Liver (tissue), 9 donors: ENCODE data around the gene GMPR. TPM values are rescaled to one million over a fixed set of nuclear protein-coding genes. Genes with fewer than 3 reads are reported as not detected.

ENCODE experiments used
- DNase-seq: peaks from one replicate; pipeline ENCODE4 v3.0.0-alpha.2; 2017; ENCODE audit warnings: low spot score
- H3K27ac ChIP-seq, 2 donors: one replicate each; pipeline ENCODE4 v1.7.0; 2013; ENCODE audit warnings: inconsistent platforms in 2 of 2, low read length in 2 of 2, control low read depth in 1 of 2, low read depth in 1 of 2, mild to moderate bottlenecking in 1 of 2
- H3K27me3 ChIP-seq, 4 donors: one replicate each; pipeline versions ENCODE4 v1.6.1 to v1.7.0; 2013; ENCODE audit warnings: low read length in 3 of 4, inconsistent platforms in 1 of 4, mild to moderate bottlenecking in 1 of 4, moderate library complexity in 1 of 4; ENCODE audit not compliant: control insufficient read depth in 4 of 4, insufficient read depth in 4 of 4
- H3K36me3 ChIP-seq, 4 donors: one replicate each; pipeline versions ENCODE4 v1.6.1 to v1.7.0; 2013; ENCODE audit warnings: low read length in 3 of 4, mild to moderate bottlenecking in 3 of 4, low read depth in 1 of 4, moderate library complexity in 1 of 4; ENCODE audit not compliant: control insufficient read depth in 4 of 4, insufficient read depth in 3 of 4
- H3K4me1 ChIP-seq, 4 donors: one replicate each; pipeline versions ENCODE4 v1.6.1 to v1.7.0; 2013; ENCODE audit warnings: low read length in 3 of 4, mild to moderate bottlenecking in 3 of 4, moderate library complexity in 1 of 4; ENCODE audit not compliant: control insufficient read depth in 4 of 4, insufficient read depth in 4 of 4
- H3K4me3 ChIP-seq, 3 donors: one replicate each; pipeline versions ENCODE4 v1.6.1 to v1.7.0; 2013; ENCODE audit warnings: low read length in 3 of 3, control low read depth in 1 of 3, low read depth in 1 of 3, mild to moderate bottlenecking in 1 of 3
- H3K9ac ChIP-seq, 2 donors: one replicate each; pipeline ENCODE4 v1.7.0; 2013; ENCODE audit warnings: low read length in 2 of 2, mild to moderate bottlenecking in 2 of 2, moderate library complexity in 2 of 2, control low read depth in 1 of 2, low read depth in 1 of 2
- H3K9me3 ChIP-seq, 4 donors: one replicate each; pipeline versions ENCODE4 v1.6.1 to v1.7.0; 2013; ENCODE audit warnings: low read length in 3 of 4; ENCODE audit not compliant: control insufficient read depth in 4 of 4
- CTCF ChIP-seq: fragments of 150-350 bp; IDR thresholded peaks from 2 replicates; pipeline ENCODE4 v1.5.1; 2017; ENCODE audit warnings: improper control_type of control experiment, low read depth, low read length; ENCODE audit not compliant: missing input control
- EGR1 ChIP-seq, 2 donors: IDR thresholded peaks; 2 replicates each; pipeline ENCODE4 v1.6.1; 2016 to 2018; ENCODE audit warnings: antibody characterized with exemption in 2 of 2, low read depth in 2 of 2
- FOXA1 ChIP-seq: IDR thresholded peaks from 2 replicates; pipeline ENCODE4 v1.6.1; 2016; ENCODE audit warnings: antibody characterized with exemption
- FOXA2 ChIP-seq: IDR thresholded peaks from 2 replicates; pipeline ENCODE4 v1.6.1; 2016; ENCODE audit warnings: antibody characterized with exemption
- HNF4A ChIP-seq, 2 donors: conservative IDR thresholded peaks; 2 replicates each; pipeline ENCODE4 v1.6.1; 2016; ENCODE audit warnings: antibody characterized with exemption in 2 of 2, mild to moderate bottlenecking in 2 of 2
- HNF4G ChIP-seq: IDR thresholded peaks from 2 replicates; pipeline ENCODE4 v1.6.1; 2016; ENCODE audit warnings: antibody characterized with exemption
- JUND ChIP-seq, 2 donors: IDR thresholded peaks; 2 replicates each; pipeline ENCODE4 v1.6.1; 2016; ENCODE audit warnings: antibody characterized with exemption in 2 of 2
- NR2F2 ChIP-seq: IDR thresholded peaks from 2 replicates; pipeline ENCODE4 v1.6.1; 2016; ENCODE audit warnings: antibody characterized with exemption
- RAD21 ChIP-seq, 2 donors: IDR thresholded peaks; 2 replicates each; pipeline ENCODE4 v1.6.1; 2016; ENCODE audit warnings: antibody characterized with exemption in 2 of 2, mild to moderate bottlenecking in 2 of 2
- REST ChIP-seq: IDR thresholded peaks from 2 replicates; pipeline ENCODE4 v1.6.1; 2016; ENCODE audit warnings: antibody characterized with exemption, mild to moderate bottlenecking
- RXRA ChIP-seq, 2 donors: IDR thresholded peaks; 2 replicates each; pipeline ENCODE4 v1.6.1; 2017 to 2018; ENCODE audit warnings: antibody characterized with exemption in 2 of 2, mild to moderate bottlenecking in 1 of 2
- SP1 ChIP-seq: IDR thresholded peaks from 2 replicates; pipeline ENCODE4 v1.6.1; 2018; ENCODE audit warnings: antibody characterized with exemption, mild to moderate bottlenecking
- TAF1 ChIP-seq: conservative IDR thresholded peaks from 2 replicates; pipeline ENCODE4 v1.6.1; 2016; ENCODE audit warnings: antibody characterized with exemption, mild to moderate bottlenecking
- YY1 ChIP-seq: IDR thresholded peaks from 2 replicates; pipeline ENCODE4 v1.6.1; 2016; ENCODE audit warnings: antibody characterized with exemption, mild to moderate bottlenecking
- WGBS: extraction: QIAGEN DNeasy Blood & Tissue Kit; methylation state at CpG from one replicate; pipeline ENCODE4 v1.1.7; 2013; 5-methylcytosine and 5-hydroxymethylcytosine counted together
- polyA plus RNA-seq, 2 donors: library from polyadenylated mRNA; stranded (reverse) in 1 of 2; unstranded in 1 of 2; fragments of 200-250 nt in 1 of 2; fragments of >200 nt in 1 of 2; fragmentation: Nextera tagmentation in 1 of 2; extraction: Ambion mirVana in 1 of 2; gene quantifications; one replicate each; pipeline versions ENCODE4 v1.2.1 to v1.2.3, GENCODE V29; 2013 to 2015
- total RNA-seq, 2 donors: library from RNA; depleted of rRNA; stranded (reverse); fragments of >200 nt; gene quantifications; one replicate each; pipeline ENCODE4 v1.2.3, GENCODE V29; 2014
- TF ChIP-seq, protein P1 (sequence below): IDR thresholded peaks from 2 replicates; pipeline ENCODE4 v1.6.1; 2016; ENCODE audit warnings: antibody characterized with exemption
- donor health status: healthy.
- donor health status: healthy.
- donor health status: healthy.
- donor health status: healthy.
- donor health status: healthy.

GMPR gene
- total and polyA plus RNA-seq, 4 donors, result 2.1 to 50.2 (median 4.2) TPM

DNA sequence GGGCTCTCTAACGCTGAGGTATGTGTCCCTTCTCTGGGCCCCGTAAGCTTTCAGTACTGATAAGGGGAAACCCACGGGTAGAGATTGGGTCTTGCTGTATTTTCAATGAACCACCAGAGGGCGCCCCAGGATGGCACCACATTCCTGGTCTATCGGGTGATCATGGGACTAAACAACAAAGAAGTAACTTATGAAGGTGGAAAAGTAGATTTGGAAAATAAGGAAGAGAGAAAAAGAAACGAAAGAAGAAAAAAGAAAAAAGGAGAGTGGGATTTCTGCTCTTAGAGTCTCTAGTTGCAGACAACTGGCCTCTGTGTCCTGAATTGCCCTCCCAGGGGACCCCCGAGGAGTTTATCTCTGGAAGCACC lies 93.8 kb downstream of the GMPR start:
- H3K9me3 ChIP-seq, result no peaks in the 10 kb centered on the region
- H3K36me3 ChIP-seq, result peaks cover 0 to 6% (median 5%) of the 10 kb centered on the region in 4 donors
- peaks cover 0 to 18% (median 10%) of the 10 kb centered on the region in 4 donors for H3K4me1 ChIP-seq
- no peak overlapping the region for H3K9ac ChIP-seq
- DNase-seq, result peak; percentile 84
- no peaks in the 10 kb centered on the region for H3K27me3 ChIP-seq
- H3K4me3 ChIP-seq, result no peak overlapping the region
- H3K27ac ChIP-seq, result no peak overlapping the region
- 13% methylated on average over 7 of the region's 7 CpGs for whole genome bisulfite sequencing
- TF ChIP-seq REST (peak; percentile 88), EGR1 (IDR thresholded peaks at IDR 0.05; ENCODE audit: low read depth in 2 of 2) (no peak), CTCF (peak; percentile 83), RAD21 (IDR thresholded peaks at IDR 0.05) (peak; percentile 94 to 96), FOXA1 (no peak), JUND (IDR thresholded peaks at IDR 0.05) (no peak)
- TF ChIP-seq, protein P1, sequence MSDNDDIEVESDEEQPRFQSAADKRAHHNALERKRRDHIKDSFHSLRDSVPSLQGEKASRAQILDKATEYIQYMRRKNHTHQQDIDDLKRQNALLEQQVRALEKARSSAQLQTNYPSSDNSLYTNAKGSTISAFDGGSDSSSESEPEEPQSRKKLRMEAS, result no peak

DNA sequence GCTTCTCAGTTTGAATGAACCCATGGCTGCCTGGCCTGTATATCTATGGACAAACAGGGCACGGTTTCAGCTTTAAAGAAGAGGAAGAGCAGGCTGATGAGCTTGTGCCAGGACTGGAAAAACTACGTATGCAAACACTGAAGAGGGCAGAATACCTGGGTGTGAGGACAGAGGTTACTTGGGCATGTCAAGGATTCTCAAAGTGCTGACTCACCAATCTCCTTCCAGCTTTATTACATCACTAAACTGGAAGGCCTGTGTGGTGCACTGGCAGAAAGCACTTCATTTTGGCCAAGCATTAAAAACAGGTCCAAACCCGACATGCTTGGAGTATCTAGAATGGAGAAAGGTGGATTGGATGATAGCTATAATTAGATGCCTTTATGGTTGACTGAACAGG lies 95.2 kb downstream of the GMPR start:
- no peak for DNase-seq
- peaks cover 0 to 18% (median 10%) of the 10 kb centered on the region in 4 donors for H3K4me1 ChIP-seq
- no peak overlapping the region for H3K27ac ChIP-seq
- 49% methylated on average over 3 of the region's 3 CpGs for WGBS
- H3K4me3 ChIP-seq, result no peak overlapping the region
- TF ChIP-seq SP1, result no peak
- TF ChIP-seq RXRA (IDR thresholded peaks at IDR 0.05), result peak; percentile 12 to 44
- TF ChIP-seq FOXA1, result no peak
- TF ChIP-seq HNF4A (conservative IDR thresholded peaks at IDR 0.05), result peak; percentile 13 to 47
- TF ChIP-seq, protein P1, result no peak
- no peak overlapping the region for H3K9ac ChIP-seq
- no peaks in the 10 kb centered on the region for H3K36me3 ChIP-seq
- no peaks in the 10 kb centered on the region for H3K9me3 ChIP-seq
- H3K27me3 ChIP-seq, result no peaks in the 10 kb centered on the region

DNA sequence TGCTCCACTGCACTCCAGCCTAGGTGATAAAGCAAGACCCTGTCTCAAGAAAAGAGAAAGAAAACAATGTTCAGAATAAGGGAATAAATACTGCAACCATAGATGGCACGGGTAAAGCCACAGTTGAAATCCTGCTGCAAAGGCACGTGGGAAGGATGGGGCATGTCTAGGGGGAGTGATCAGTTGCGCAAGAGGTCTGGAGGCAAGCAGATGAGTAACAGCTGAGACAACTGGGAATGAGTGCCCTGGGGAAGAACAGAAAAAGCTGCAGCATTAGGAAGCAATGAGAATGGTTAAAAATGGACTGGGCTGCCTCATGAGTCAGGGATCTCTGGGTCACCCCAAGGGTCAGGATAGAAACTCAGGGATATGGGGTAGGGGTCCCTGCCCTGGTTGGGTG lies 96.3 kb downstream of the GMPR start:
- Histone ChIP-seq H3K36me3 (no peaks in the 10 kb centered on the region), H3K4me3 (no peak overlapping the region), H3K9ac (no peak overlapping the region), H3K9me3 (no peaks in the 10 kb centered on the region), H3K4me1 (peaks cover 0 to 18% (median 10%) of the 10 kb centered on the region in 4 donors), H3K27ac (peak overlapping the region in 1 of 2 donors; percentile 13), H3K27me3 (no peaks in the 10 kb centered on the region)
- peak in 1 of 2 donors; percentile 18 for TF ChIP-seq HNF4A (conservative IDR thresholded peaks at IDR 0.05)
- TF ChIP-seq TAF1, result no peak
- no peak for TF ChIP-seq YY1
- TF ChIP-seq HNF4G, result no peak
- TF ChIP-seq FOXA2, result no peak
- TF ChIP-seq SP1, result no peak
- no peak for TF ChIP-seq NR2F2
- no peak for TF ChIP-seq CTCF
- DNase-seq, result no peak
- 66% methylated on average over 3 of the region's 3 CpGs for WGBS
